GM19455 (cell line): ENCODE data around the gene TENM3.

Experiments
- ATAC-seq: cut with Tn5 transposase; IDR thresholded peaks from one replicate; pipeline ENCODE4 v1.9.1; 2021; ENCODE audit not compliant: unreplicated experiment

Gene TENM3

GRCh38 chr4:182705389-182705788, 462.2 kb downstream of the TENM3 start:
- ATAC-seq, result no peak

- ATAC-seq, result no peak
Observed at GRCh38 chr4:182711211-182711610, 468.0 kb downstream of the TENM3 start.

GRCh38 chr4:182715548-182715947, 472.3 kb downstream of the TENM3 start:
- no peak for ATAC-seq

GRCh38 chr4:182716192-182716591, 473.0 kb downstream of the TENM3 start:
- ATAC-seq, result no peak

- peak; percentile 79 for ATAC-seq
Observed at GRCh38 chr4:182717788-182718583, 474.8 kb downstream of the TENM3 start.

GRCh38 chr4:182724414-182724813, 481.2 kb downstream of the TENM3 start:
- ATAC-seq, result no peak

- no peak for ATAC-seq
Observed at GRCh38 chr4:182729516-182729915, 486.3 kb downstream of the TENM3 start.

- no peak for ATAC-seq
Observed at GRCh38 chr4:182730791-182731190, 487.6 kb downstream of the TENM3 start.

GRCh38 chr4:182736207-182736606, 493.0 kb downstream of the TENM3 start:
- no peak for ATAC-seq

- ATAC-seq, result no peak
Observed at GRCh38 chr4:182738283-182739047, 495.3 kb downstream of the TENM3 start.

GRCh38 chr4:182740256-182740655, 497.1 kb downstream of the TENM3 start:
- no peak for ATAC-seq

- ATAC-seq, result no peak
Observed at GRCh38 chr4:182741054-182741453, 497.9 kb downstream of the TENM3 start.

GRCh38 chr4:182741914-182742313, 498.7 kb downstream of the TENM3 start:
- ATAC-seq, result no peak

- ATAC-seq, result no peak
Observed at GRCh38 chr4:182743815-182744214, 500.6 kb downstream of the TENM3 start.

- ATAC-seq, result no peak
Observed at GRCh38 chr4:182745237-182745636, 502.0 kb downstream of the TENM3 start.

- no peak for ATAC-seq
Observed at GRCh38 chr4:182746876-182747275, 503.7 kb downstream of the TENM3 start.

- no peak for ATAC-seq
Observed at GRCh38 chr4:182748283-182748682, 505.1 kb downstream of the TENM3 start.

- ATAC-seq, result no peak
Observed at GRCh38 chr4:182748949-182749348, 505.7 kb downstream of the TENM3 start.

GRCh38 chr4:182749667-182750167, 506.5 kb downstream of the TENM3 start:
- ATAC-seq, result no peak

GRCh38 chr4:182752158-182752910, 509.1 kb downstream of the TENM3 start:
- ATAC-seq, result no peak

- no peak for ATAC-seq
Observed at GRCh38 chr4:182754895-182755294, 511.7 kb downstream of the TENM3 start.
